ENCODE results near the gene MRPL12.

MRPL12 gene

DNA sequence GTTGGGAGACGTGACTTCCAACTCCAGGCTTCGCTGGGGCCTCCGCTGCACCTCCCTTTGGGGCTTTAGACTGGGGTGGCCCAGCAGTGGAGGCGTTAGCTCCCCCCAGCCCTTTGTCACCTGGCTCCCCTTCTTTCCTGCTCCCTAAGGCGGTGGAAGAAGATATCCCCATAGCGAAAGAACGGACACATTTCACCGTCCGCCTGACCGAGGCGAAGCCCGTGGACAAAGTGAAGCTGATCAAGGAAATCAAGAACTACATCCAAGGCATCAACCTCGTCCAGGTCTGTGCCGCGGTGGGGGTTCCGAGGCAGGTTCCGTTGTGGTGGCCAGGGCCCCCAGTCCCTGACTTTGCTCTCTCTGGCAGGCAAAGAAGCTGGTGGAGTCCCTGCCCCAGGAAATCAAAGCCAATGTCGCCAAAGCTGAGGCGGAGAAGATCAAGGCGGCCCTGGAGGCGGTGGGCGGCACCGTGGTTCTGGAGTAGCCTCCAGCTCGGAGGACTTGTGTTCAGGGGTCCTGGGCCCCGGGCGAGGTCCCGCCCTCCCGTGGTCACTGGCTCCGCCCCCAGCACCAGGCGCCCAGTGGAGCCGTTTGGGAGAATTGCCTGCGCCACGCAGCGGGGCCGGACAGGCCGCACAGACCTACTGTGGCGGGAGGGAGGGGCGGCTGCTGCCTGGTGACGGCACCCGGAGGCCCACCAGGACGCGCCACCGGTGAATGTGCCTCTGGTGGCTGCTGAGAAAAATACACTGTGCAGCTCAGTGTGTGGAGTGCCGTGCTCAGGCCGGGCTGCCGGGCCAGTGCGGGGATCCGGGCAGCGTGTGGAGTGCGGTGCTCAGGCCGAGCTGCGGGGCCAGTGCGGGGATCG lies 3.8 kb downstream of the MRPL12 start:
- no peak overlapping the region for H3K9ac ChIP-seq (ENCODE audit: low read depth, low read length)
- H3K27me3 ChIP-seq (ENCODE audit: control insufficient read depth, insufficient read depth, low read length), result no peaks in the 10 kb centered on the region
- no peak overlapping the region for H3K4me3 ChIP-seq (ENCODE audit: low read depth, low read length)
- no peaks in the 10 kb centered on the region for H3K4me1 ChIP-seq (ENCODE audit: control insufficient read depth, insufficient read depth, low read length)
- no peaks in the 10 kb centered on the region for H3K9me3 ChIP-seq (ENCODE audit: control insufficient read depth, insufficient read depth, low read length)
- peaks cover 31% of the 10 kb centered on the region for H3K36me3 ChIP-seq (ENCODE audit: control insufficient read depth, insufficient read depth, low read length)

DNA sequence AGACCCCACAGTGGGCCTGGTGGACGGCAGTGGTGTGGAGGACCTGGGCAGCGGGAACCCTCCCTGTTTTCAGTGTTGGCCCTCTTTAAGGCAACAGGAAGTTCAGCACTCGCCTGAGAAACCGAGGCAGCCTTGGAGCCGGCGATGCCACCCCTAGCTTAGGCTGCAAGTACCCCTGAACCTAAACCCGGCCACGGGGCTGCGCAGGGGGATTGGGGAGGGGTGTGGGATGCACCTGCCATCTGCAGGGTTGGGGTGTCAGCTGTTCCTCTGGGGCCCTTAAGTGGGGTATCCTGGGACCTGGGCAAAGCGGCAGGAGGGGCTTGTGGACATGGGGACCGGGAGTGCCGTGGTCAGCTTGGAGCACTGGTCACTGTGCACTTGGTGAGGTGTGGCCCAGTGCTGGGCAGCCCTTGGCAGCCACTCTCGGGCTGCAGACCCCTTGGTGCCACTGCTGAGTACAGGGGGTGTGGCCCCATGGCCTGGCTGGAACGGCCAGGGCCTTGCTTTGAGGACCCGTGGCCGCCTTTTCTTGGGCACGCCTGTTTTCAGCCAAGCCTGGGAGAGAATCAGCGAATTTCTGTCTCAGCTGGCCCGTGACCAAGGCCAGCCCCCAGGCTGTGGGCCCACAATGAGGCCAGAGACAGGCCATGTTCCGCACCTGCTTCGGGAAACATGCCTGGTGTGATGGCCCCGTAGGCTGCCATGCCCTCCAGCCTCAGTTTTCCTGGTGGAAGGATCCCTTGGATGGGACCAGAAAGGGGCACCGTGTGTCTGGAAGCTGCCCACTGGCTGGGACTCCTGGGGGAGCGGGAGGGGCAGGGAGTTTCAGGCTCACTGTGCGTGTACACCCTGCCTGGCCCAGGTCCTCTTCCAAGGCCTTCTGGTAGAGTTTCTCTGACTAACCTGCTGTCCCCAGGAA lies 4.8 kb downstream of the MRPL12 start:
- Histone ChIP-seq H3K9me3 (ENCODE audit: control insufficient read depth, insufficient read depth, low read length) (no peaks in the 10 kb centered on the region), H3K27me3 (ENCODE audit: control insufficient read depth, insufficient read depth, low read length) (no peaks in the 10 kb centered on the region), H3K4me1 (ENCODE audit: control insufficient read depth, insufficient read depth, low read length) (no peaks in the 10 kb centered on the region), H3K4me3 (ENCODE audit: low read depth, low read length) (no peak overlapping the region), H3K36me3 (ENCODE audit: control insufficient read depth, insufficient read depth, low read length) (peaks cover 31% of the 10 kb centered on the region), H3K9ac (ENCODE audit: low read depth, low read length) (no peak overlapping the region)

DNA sequence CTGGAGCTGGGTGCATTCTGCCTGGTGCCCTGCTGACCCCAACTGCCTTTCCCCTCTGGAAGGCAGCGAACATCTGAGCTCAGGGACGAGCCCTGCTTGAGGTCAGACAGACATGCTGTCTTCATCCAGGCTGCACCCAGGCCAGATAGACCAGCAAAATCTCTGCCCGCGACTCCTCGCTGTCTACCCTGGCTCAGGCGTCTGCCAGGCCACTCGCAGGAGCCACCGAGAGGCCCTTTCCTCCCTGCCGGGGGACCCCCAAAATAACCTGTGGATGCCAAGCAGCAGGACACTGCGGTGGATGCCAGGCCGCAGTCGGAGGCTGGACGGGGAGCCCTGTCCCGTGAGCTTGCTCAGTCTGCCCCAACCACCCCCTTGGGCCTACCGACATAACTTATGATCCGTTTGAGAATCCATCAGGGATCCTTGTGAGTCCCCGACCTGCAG lies 5.6 kb downstream of the MRPL12 start:
- H3K4me1 ChIP-seq (ENCODE audit: control insufficient read depth, insufficient read depth, low read length), result peaks cover 2% of the 10 kb centered on the region
- H3K27me3 ChIP-seq (ENCODE audit: control insufficient read depth, insufficient read depth, low read length), result no peaks in the 10 kb centered on the region
- H3K4me3 ChIP-seq (ENCODE audit: low read depth, low read length), result no peak overlapping the region
- H3K36me3 ChIP-seq (ENCODE audit: control insufficient read depth, insufficient read depth, low read length), result peaks cover 34% of the 10 kb centered on the region
- no peaks in the 10 kb centered on the region for H3K9me3 ChIP-seq (ENCODE audit: control insufficient read depth, insufficient read depth, low read length)
- no peak overlapping the region for H3K9ac ChIP-seq (ENCODE audit: low read depth, low read length)

DNA sequence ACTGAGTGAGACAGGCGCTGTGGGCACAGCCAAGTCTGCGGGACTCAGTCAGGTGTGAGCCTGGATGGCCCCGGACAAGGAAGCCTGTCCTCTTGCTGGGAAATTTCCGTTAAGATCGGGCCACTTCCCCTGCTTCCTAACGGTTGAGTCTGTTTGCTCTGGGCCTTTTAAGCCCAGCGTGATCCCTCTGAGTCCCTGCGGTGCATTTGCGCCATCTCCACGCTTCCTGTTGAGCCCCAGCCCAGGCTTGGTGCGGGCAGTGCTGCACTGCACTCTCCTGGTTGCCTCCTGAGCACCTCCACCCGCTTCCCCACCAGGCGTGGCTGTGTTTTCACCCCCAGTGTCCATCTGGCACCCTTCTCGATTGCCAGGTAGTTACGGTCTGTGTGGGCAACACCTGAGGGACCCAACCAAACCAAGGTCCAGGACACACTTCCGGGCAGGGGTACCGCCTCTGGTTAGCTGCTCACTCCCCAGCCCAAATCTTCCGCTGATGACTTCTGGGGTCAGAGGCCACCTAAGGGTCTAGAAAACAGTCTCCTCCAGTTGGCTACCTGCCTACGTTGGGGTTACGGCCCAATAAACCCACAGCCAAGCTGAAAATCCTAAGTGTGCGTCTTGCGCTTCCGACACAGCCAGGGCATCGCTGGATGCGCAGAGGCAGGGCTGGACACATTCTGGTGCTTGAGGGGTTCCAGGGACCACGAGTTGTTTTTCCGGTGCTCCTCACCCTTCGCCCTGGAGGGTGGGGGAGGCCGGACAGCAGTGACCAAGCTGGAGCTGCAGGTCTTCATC lies 7.5 kb downstream of the MRPL12 start:
- H3K27me3 ChIP-seq (ENCODE audit: control insufficient read depth, insufficient read depth, low read length), result no peaks in the 10 kb centered on the region
- H3K4me1 ChIP-seq (ENCODE audit: control insufficient read depth, insufficient read depth, low read length), result peaks cover 2% of the 10 kb centered on the region
- peak overlapping the region; percentile 79 for H3K9ac ChIP-seq (ENCODE audit: low read depth, low read length)
- H3K4me3 ChIP-seq (ENCODE audit: low read depth, low read length), result peak overlapping the region; percentile 65
- H3K36me3 ChIP-seq (ENCODE audit: control insufficient read depth, insufficient read depth, low read length), result peaks cover 33% of the 10 kb centered on the region
- no peaks in the 10 kb centered on the region for H3K9me3 ChIP-seq (ENCODE audit: control insufficient read depth, insufficient read depth, low read length)

DNA sequence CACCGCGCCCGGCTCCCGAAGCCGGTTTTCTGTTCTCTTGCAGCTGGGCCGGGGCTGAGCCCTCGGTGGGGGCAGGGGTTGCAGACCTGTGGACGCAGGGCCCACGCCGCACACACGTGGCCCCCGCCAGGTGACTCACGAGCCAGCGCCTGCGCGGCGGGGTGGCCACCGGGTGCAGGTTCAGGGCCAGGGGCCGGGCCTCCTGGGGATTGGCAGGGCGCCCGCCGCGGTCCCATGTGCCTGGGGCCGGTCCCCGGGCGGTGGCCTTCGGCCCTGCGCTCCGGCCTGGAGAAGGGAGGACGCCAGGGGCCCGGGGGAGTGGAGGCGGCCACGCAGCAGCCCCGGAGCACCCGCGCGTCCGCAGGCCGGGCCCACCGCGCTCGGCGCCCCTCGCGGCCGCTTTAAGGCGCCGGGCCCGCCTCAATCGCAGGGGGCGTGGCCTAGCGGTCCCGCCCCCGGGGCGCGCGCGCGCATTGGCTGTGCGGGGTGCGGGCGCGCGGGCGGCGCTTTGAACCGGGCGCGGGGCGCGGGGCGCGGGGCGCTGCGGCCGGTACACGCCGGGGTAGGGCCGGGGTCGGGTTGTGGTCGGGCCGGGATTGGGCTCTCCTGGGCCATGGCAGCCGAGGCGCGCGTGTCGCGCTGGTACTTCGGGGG lies 8.8 kb downstream of the MRPL12 start, which contains the start of gene SLC25A10:
SLC25A10 (plus strand) TSS at position 471 of the 654 bp plus-strand sequence; CDS start at position 614, 143 bp downstream.
- Histone ChIP-seq H3K9me3 (ENCODE audit: control insufficient read depth, insufficient read depth, low read length) (no peaks in the 10 kb centered on the region), H3K27me3 (ENCODE audit: control insufficient read depth, insufficient read depth, low read length) (no peaks in the 10 kb centered on the region), H3K9ac (ENCODE audit: low read depth, low read length) (peak within 1 kb of the TSS; percentile 79), H3K36me3 (ENCODE audit: control insufficient read depth, insufficient read depth, low read length) (peaks cover 33% of the 10 kb centered on the region), H3K4me3 (ENCODE audit: low read depth, low read length) (peak within 1 kb of the TSS; percentile 65), H3K4me1 (ENCODE audit: control insufficient read depth, insufficient read depth, low read length) (peaks cover 2% of the 10 kb centered on the region)

DNA sequence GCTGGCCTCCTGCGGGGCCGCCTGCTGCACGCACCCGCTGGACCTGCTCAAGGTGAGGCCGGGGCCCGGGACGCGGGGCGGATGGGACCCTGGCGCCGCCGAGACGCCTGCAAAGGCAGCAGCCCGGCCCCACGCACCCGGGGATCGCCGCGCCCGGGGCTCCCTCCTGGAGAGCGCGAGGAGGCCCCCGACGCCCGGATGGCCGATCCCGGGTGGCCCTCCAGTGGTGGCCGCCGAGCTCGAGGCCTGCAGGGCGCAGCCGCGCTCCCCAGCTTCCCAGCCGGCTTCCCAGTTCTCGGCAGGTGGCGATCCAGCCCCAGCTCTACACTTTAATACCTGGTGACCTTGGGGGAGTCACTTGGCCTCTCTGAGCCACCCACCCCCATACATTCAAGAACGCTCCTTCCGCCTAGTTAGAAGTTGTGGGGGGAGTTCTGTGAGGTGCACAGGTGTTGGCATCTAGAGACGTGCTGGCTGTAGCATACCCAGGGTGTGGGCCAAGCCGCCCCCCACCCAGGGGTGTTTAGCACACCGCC lies 9.4 kb downstream of the MRPL12 start:
- H3K9ac ChIP-seq (ENCODE audit: low read depth, low read length), result peak overlapping the region; percentile 54
- H3K9me3 ChIP-seq (ENCODE audit: control insufficient read depth, insufficient read depth, low read length), result no peaks in the 10 kb centered on the region
- peaks cover 32% of the 10 kb centered on the region for H3K36me3 ChIP-seq (ENCODE audit: control insufficient read depth, insufficient read depth, low read length)
- H3K4me3 ChIP-seq (ENCODE audit: low read depth, low read length), result peak overlapping the region; percentile 48
- H3K4me1 ChIP-seq (ENCODE audit: control insufficient read depth, insufficient read depth, low read length), result peaks cover 2% of the 10 kb centered on the region
- H3K27me3 ChIP-seq (ENCODE audit: control insufficient read depth, insufficient read depth, low read length), result no peaks in the 10 kb centered on the region

DNA sequence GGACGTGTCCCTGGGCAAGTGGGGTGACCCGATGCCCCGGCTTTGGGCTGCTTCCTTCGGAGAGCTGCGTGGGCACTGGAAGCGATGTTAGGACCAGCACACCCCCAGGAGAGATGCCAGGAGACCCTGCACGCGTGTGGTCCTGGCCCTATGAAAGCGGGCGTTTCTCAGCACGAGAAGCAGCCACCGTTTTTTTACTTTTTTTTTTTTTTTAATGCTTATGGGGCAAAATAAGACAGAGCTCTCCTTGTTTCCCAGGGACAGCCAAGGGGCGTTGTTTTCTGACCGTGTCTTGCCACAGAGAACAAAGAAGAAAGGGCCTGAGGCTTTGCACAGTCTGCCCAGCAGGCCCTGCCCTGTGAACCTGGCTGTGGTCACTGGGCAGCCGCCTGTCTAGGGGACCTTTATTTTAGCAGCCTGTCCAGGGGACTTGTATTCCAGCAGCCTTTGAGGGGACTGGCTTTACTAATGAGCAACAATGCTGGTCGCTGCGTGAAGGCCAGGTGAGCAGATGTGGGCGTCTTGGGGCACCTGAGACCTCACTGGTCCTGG lies 9.9 kb downstream of the MRPL12 start:
- H3K4me1 ChIP-seq (ENCODE audit: control insufficient read depth, insufficient read depth, low read length), result peaks cover 2% of the 10 kb centered on the region
- no peaks in the 10 kb centered on the region for H3K9me3 ChIP-seq (ENCODE audit: control insufficient read depth, insufficient read depth, low read length)
- no peaks in the 10 kb centered on the region for H3K27me3 ChIP-seq (ENCODE audit: control insufficient read depth, insufficient read depth, low read length)
- peak overlapping the region; percentile 54 for H3K9ac ChIP-seq (ENCODE audit: low read depth, low read length)
- peaks cover 33% of the 10 kb centered on the region for H3K36me3 ChIP-seq (ENCODE audit: control insufficient read depth, insufficient read depth, low read length)
- H3K4me3 ChIP-seq (ENCODE audit: low read depth, low read length), result peak overlapping the region; percentile 48

DNA sequence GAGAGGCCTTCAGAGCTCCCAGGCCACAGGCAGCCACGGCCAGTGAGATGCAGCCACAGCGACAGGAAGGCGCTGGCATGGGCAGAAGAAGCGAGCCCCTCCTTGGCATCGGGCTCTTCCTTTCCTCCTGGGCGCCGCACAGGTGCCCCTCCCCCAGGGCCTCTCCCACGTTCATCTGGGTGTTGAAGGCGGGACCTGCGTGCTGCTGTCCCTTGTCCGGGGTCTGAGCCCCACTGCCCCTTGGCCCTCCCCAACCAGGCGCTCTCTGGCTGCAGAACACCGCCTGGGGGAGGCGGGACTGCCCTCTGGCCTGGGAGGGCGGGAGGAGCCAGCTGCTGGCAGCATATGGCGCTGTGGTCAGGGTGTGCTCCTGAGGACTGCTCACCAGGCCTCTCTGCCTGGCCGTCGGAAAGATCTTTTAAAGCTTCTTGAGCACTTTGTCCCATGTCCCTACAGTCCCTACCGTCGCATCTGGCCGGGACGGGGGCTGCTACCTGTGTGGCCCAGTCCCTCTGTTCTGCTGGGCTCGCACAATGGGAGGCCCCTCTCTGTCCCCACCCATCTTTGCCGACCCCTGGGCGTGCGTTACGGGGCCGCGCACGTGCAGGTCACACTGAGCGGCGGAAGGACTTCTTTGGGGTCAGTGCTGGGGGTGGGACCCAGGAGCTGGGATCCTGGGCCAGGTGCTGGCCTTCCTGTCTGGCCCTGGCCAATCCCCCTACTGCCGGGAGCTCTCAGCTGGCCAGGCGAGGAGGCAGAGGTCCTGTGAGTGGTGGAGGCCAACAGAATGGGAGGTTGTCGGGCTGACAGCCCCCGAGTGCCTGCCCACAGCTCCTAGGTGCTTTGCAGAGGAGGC lies 10.6 kb downstream of the MRPL12 start:
- Histone ChIP-seq H3K27me3 (ENCODE audit: control insufficient read depth, insufficient read depth, low read length) (no peaks in the 10 kb centered on the region), H3K36me3 (ENCODE audit: control insufficient read depth, insufficient read depth, low read length) (peaks cover 31% of the 10 kb centered on the region), H3K9ac (ENCODE audit: low read depth, low read length) (no peak overlapping the region), H3K4me3 (ENCODE audit: low read depth, low read length) (peak overlapping the region; percentile 48), H3K4me1 (ENCODE audit: control insufficient read depth, insufficient read depth, low read length) (peaks cover 2% of the 10 kb centered on the region), H3K9me3 (ENCODE audit: control insufficient read depth, insufficient read depth, low read length) (no peaks in the 10 kb centered on the region)

DNA sequence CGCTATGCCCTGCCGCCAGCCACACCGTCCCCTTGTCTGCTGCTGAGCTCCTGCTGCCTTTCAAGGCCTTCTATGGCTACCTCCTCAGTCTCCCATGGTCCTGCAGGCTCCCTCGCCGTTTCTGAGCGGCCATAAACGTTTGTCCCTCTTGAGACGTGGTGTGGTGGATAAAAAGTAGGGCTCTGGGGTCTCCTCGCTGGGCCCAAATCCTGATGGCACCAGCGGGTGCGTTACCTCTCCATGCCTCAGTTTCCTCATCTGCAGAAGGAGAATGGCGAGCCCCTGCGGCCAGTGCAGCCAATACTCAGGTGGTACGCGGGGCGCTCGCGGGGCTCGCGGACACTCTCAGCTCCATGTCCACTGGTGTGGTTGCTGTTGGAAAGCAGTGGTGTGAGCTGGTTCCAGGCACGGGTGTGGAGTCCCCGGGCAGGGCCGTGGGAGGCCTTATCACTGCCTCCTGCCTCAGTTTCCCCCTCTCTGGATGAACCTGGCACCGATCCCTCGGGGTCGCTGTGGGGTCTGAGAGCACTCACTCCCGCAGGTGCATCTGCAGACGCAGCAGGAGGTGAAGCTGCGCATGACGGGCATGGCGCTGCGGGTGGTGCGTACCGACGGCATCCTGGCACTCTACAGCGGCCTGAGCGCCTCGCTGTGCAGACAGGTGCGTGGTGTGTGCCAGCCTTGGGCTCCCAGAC lies 11.4 kb downstream of the MRPL12 start:
- peaks cover 2% of the 10 kb centered on the region for H3K4me1 ChIP-seq (ENCODE audit: control insufficient read depth, insufficient read depth, low read length)

More for the DNA sequence above, 11.4 kb downstream of the MRPL12 start:
- peaks cover 35% of the 10 kb centered on the region for H3K36me3 ChIP-seq (ENCODE audit: control insufficient read depth, insufficient read depth, low read length)
- no peak overlapping the region for H3K4me3 ChIP-seq (ENCODE audit: low read depth, low read length)
- H3K27me3 ChIP-seq (ENCODE audit: control insufficient read depth, insufficient read depth, low read length), result no peaks in the 10 kb centered on the region
- H3K9me3 ChIP-seq (ENCODE audit: control insufficient read depth, insufficient read depth, low read length), result no peaks in the 10 kb centered on the region
- no peak overlapping the region for H3K9ac ChIP-seq (ENCODE audit: low read depth, low read length)

Data from iPS-15b (cell line).